GM12874 (cell line): ENCODE results near the gene CEP72.

ENCODE experiments used
- CTCF ChIP-seq: IDR thresholded peaks from 2 replicates; pipeline ENCODE4 v1.5.1; 2011; ENCODE audit warnings: low read depth, mild to moderate bottlenecking, control low read depth, low read length, moderate library complexity; ENCODE audit not compliant: insufficient read depth

CEP72 gene

DNA sequence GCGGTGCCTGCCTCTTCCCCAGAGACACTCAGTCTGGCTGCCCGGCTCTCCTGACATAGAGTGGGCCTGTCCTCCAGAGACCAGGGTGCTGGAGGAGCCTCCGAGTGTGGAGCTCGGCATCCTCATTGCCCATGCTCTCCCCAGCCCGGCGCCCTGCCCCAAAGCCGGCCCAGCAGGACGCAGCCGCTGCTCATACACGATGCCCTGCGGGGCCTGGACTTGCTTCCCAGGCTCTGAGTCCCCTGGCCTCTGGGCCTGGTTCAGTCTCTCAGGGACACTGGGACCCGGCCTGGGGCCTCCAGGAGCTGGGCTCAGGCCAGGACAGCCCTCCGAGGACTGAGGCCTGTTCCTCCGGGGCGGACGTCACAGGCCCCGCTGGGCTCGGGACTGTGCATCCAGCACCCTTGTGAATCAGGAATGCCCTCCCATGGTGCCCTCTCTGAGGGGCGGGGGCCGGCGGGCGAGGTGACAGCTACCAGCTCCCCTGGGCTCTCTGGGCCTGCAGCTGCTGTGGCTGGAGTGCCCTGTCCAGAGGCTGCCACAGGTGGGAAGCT is 57.8 kb downstream of the CEP72 start:
- no peak for TF ChIP-seq CTCF

GRCh38 chr5:670396-671270 is 58.5 kb downstream of the CEP72 start:
- TF ChIP-seq CTCF = no peak

- peak; percentile 89 for TF ChIP-seq CTCF
Observed at GRCh38 chr5:671459-672328, 59.6 kb downstream of the CEP72 start.

- no peak for TF ChIP-seq CTCF
Observed at GRCh38 chr5:672329-673160, 60.4 kb downstream of the CEP72 start.

DNA sequence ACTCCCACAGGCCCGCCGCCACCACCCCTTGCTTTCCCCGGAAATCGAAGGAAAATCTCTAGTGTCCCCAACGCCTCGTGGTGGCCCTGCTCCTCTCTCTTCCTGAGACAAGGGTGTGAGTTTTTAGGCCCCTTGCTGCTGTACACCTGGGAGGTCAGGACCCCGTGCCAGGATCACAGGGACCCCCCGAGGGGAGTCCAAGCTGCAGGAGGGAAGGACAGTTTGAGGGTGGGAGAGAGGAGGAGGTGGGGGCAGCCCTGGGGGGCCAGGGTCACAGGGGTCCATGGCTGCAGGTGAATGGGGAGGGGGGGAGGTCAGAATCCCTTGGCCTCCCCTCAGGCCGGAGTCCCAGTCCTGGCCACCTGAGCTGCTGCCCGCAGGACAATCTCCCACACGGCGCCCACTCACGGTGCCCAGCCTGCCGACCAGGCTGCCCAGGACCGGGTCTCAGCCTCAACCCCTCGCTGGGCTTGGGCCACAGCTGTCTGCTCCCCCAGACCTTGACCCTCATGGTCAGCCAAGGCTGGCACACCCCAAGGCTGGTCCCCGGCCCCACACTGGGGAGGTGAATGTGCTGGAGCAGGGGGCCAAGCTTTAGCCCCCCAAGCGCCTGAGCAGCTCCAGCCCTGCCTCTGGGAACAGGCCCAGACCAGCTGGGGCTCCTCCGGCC is 61.2 kb downstream of the CEP72 start:
- TF ChIP-seq CTCF = no peak

GRCh38 chr5:673831-674629 is 61.9 kb downstream of the CEP72 start:
- TF ChIP-seq CTCF = no peak
